A549 (cell line): ENCODE data around the gene SLIT1. TPM values are rescaled to one million over a fixed set of nuclear protein-coding genes. Genes with fewer than 3 reads are reported as not detected.

Source experiments
- ATAC-seq, 2 experiments: fragments of 200-7000 bp in 1 of 2; fragments of >200 bp in 1 of 2; cut with Nextera tagmentation in 1 of 2; cut with Tn5 transposase in 1 of 2; 3 replicates each; pipeline versions ENCODE4 v1.8.0 to v1.9.1; 2018 to 2020; ENCODE audit warnings: mild to moderate bottlenecking in 1 of 2, moderate library complexity in 1 of 2
- CTCF ChIA-PET: fragments of 300-600 bp; sonication (Branson Sonifier 250); formaldehyde crosslinking; extraction: SDS; loops from one replicate; lab custom pipeline; 2021; ENCODE audit warnings: antibody characterized with exemption, inconsistent platforms; lab: Yijun Ruan, JAX
- POLR2A ChIA-PET: fragments of 350-600 bp; formaldehyde crosslinking; extraction: SDS; loops from one replicate; lab custom pipeline; 2021; ENCODE audit warnings: antibody characterized with exemption, inconsistent platforms; lab: Yijun Ruan, JAX
- DNase-seq, 2 experiments: peaks; one replicate each; pipeline versions ENCODE4 v3.0.0 to v3.0.0-alpha.2; 2011 to 2016; ENCODE audit warnings: low read depth in 1 of 2, low spot score in 1 of 2
- FAIRE-seq: peaks from 2 replicates; lab custom pipeline; 2011; peaks lifted over from hg19 to GRCh38; lab: Jason Lieb, UNC
- H3K27ac ChIP-seq, 2 experiments: fragments of >200 bp; sonication (Bioruptor Twin); formaldehyde crosslinking; 3 replicates each; pipeline ENCODE4 v1.5.1; 2016 to 2017
- H3K4me1 ChIP-seq: fragments of >200 bp; sonication (Bioruptor Twin); formaldehyde crosslinking; 3 replicates; pipeline ENCODE4 v1.6.1; 2016
- H3K4me2 ChIP-seq: fragments of >200 bp; sonication (Bioruptor Twin); formaldehyde crosslinking; 3 replicates; pipeline ENCODE4 v1.6.1; 2016
- H3K4me3 ChIP-seq: fragments of >200 bp; sonication (Bioruptor Twin); formaldehyde crosslinking; 3 replicates; pipeline ENCODE4 v1.5.1; 2016
- H3K9me3 ChIP-seq: fragments of >200 bp; sonication (Bioruptor Twin); formaldehyde crosslinking; 3 replicates; pipeline ENCODE4 v1.6.1; 2016
- CBX2 ChIP-seq: fragments of 200-600 bp; sonication (generic); IDR thresholded peaks from 2 replicates; pipeline ENCODE4 v1.6.1; 2016; ENCODE audit warnings: low read depth, mild to moderate bottlenecking, borderline replicate concordance
- CEBPB ChIP-seq, 2 experiments: fragments of >200 bp in 1 of 2; sonication (Bioruptor Twin) in 1 of 2; formaldehyde crosslinking in 1 of 2; IDR thresholded peaks; 2 replicates each; pipeline ENCODE4 v1.6.1; 2012 to 2016
- CHD2 ChIP-seq: fragments of 150-350 bp; IDR thresholded peaks from 2 replicates; pipeline ENCODE4 v1.6.1; 2014; ENCODE audit warnings: low read length; ENCODE audit not compliant: partially characterized antibody
- EHF ChIP-seq: fragments of 250-450 bp; sonication (Bioruptor Pico); IDR thresholded peaks from 2 replicates; pipeline ENCODE4 v1.5.0; 2020; ENCODE audit warnings: mild to moderate bottlenecking
- ESRRA ChIP-seq: fragments of 150-350 bp; IDR thresholded peaks from 2 replicates; pipeline ENCODE4 v1.6.1; 2014; ENCODE audit warnings: mild to moderate bottlenecking, low read length, borderline replicate concordance
- GATA3 ChIP-seq: IDR thresholded peaks from 2 replicates; pipeline ENCODE4 v1.6.1; 2012; ENCODE audit warnings: borderline replicate concordance
- HDAC2 ChIP-seq: fragments of 200-600 bp; sonication (generic); IDR thresholded peaks from 2 replicates; pipeline ENCODE4 v1.6.1; 2016
- HEYL ChIP-seq: fragments of 250-450 bp; sonication (Bioruptor Pico); IDR thresholded peaks from 2 replicates; pipeline ENCODE4 v1.8.0; 2021; ENCODE audit warnings: mild to moderate bottlenecking, moderate library complexity
- JUN ChIP-seq, 2 experiments: fragments of >200 bp; sonication (Bioruptor Twin); formaldehyde crosslinking; IDR thresholded peaks; 2 replicates in 1 of 2; 3 replicates in 1 of 2; pipeline ENCODE4 v1.6.1; 2016 to 2017
- JUNB ChIP-seq: fragments of >200 bp; sonication (Bioruptor Twin); formaldehyde crosslinking; IDR thresholded peaks from 2 replicates; pipeline ENCODE4 v1.6.1; 2016
- KDM5A ChIP-seq: fragments of 200-600 bp; sonication (generic); IDR thresholded peaks from 2 replicates; pipeline ENCODE4 v1.6.1; 2016; ENCODE audit warnings: antibody characterized with exemption, mild to moderate bottlenecking
- NFE2L2 ChIP-seq: fragments of 150-350 bp; conservative IDR thresholded peaks from 2 replicates; pipeline ENCODE4 v1.6.1; 2014; ENCODE audit warnings: low read length
- NR3C1 ChIP-seq: fragments of >200 bp; sonication (Bioruptor Twin); formaldehyde crosslinking; IDR thresholded peaks from 3 replicates; pipeline ENCODE4 v1.6.1; 2017
- RAD21 ChIP-seq, 2 experiments: fragments of >200 bp in 1 of 2; sonication (Bioruptor Twin) in 1 of 2; formaldehyde crosslinking in 1 of 2; IDR thresholded peaks in 1 of 2; conservative IDR thresholded peaks in 1 of 2; 2 replicates in 1 of 2; 3 replicates in 1 of 2; pipeline ENCODE4 v1.6.1; 2012 to 2018; ENCODE audit warnings: inconsistent platforms in 1 of 2
- RARB ChIP-seq: fragments of 250-450 bp; sonication (Bioruptor Pico); IDR thresholded peaks from 2 replicates; pipeline ENCODE4 v1.8.0; 2021; ENCODE audit warnings: mild to moderate bottlenecking, moderate library complexity
- RCOR1 ChIP-seq: fragments of 150-350 bp; IDR thresholded peaks from 2 replicates; pipeline ENCODE4 v1.6.1; 2014; ENCODE audit warnings: antibody characterized with exemption, low read length, low read depth
- RFX5 ChIP-seq: fragments of 450-650 bp; IDR thresholded peaks from 2 replicates; pipeline ENCODE4 v1.7.1; 2014; ENCODE audit warnings: antibody characterized with exemption, mild to moderate bottlenecking, moderate library complexity
- RNF2 ChIP-seq: fragments of 200-600 bp; sonication (generic); IDR thresholded peaks from 2 replicates; pipeline ENCODE4 v1.6.1; 2016; ENCODE audit warnings: low read depth, mild to moderate bottlenecking, antibody characterized with exemption, moderate library complexity, borderline replicate concordance
- TFCP2L1 ChIP-seq: fragments of 250-450 bp; sonication (Bioruptor Pico); IDR thresholded peaks from 2 replicates; pipeline ENCODE4 v1.5.0; 2021; ENCODE audit warnings: mild to moderate bottlenecking
- ZFP36 ChIP-seq: fragments of 450-650 bp; IDR thresholded peaks from 2 replicates; pipeline ENCODE4 v1.6.1; 2014; ENCODE audit warnings: borderline replicate concordance; ENCODE audit not compliant: partially characterized antibody
- WGBS: methylation state at CpG from one replicate; pipeline ENCODE4 v1.1.6; 2017; ENCODE audit errors: missing lambda C conversion rate; 5-methylcytosine and 5-hydroxymethylcytosine counted together
- polyA plus RNA-seq, 4 experiments: library from polyadenylated mRNA; depleted of rRNA in 3 of 4; stranded (reverse); fragments of >200 nt; fragmentation: RNase III in 1 of 4; extraction: RNeasy Plus Mini Kit Qiagen cat#74134 plus additional on column Dnase treatment in 1 of 4; gene quantifications; 2 replicates in 3 of 4; 3 replicates in 1 of 4; pipeline ENCODE4 v1.2.3, GENCODE V29; 2011 to 2017
- TF ChIP-seq, protein P1 (sequence below): fragments of 150-350 bp; IDR thresholded peaks from 2 replicates; pipeline ENCODE4 v1.6.1; 2014; ENCODE audit warnings: low read depth, mild to moderate bottlenecking, low read length
- TF ChIP-seq, protein P2 (sequence below): IDR thresholded peaks from 2 replicates; pipeline ENCODE4 v1.6.1; 2012
- TF ChIP-seq, protein P3 (sequence below): fragments of 200-600 bp; sonication (generic); IDR thresholded peaks from 2 replicates; pipeline ENCODE4 v1.6.1; 2016; ENCODE audit warnings: antibody characterized with exemption, mild to moderate bottlenecking, moderate library complexity
- TF ChIP-seq, protein P4 (sequence below): IDR thresholded peaks from 2 replicates; pipeline ENCODE4 v1.6.1; 2012; ENCODE audit warnings: low read depth, borderline replicate concordance
- TF ChIP-seq, protein P5 (sequence below): fragments of 250-450 bp; sonication (Bioruptor Pico); IDR thresholded peaks from 2 replicates; pipeline ENCODE4 v1.5.0; 2020; ENCODE audit warnings: low read depth, mild to moderate bottlenecking, moderate library complexity
- TF ChIP-seq, protein P6 (sequence below): fragments of 250-450 bp; sonication (Bioruptor Pico); IDR thresholded peaks from 2 replicates; pipeline ENCODE4 v1.5.0; 2021; ENCODE audit warnings: mild to moderate bottlenecking, moderate library complexity, borderline replicate concordance
- TF ChIP-seq, protein P7 (sequence below): IDR thresholded peaks from 2 replicates; pipeline ENCODE4 v1.6.1; 2012

Gene SLIT1
- polyA plus RNA-seq, 2 of the 4 experiments (the other 2 are of a cell fraction): 0.05 to 0.09 TPM

DNA sequence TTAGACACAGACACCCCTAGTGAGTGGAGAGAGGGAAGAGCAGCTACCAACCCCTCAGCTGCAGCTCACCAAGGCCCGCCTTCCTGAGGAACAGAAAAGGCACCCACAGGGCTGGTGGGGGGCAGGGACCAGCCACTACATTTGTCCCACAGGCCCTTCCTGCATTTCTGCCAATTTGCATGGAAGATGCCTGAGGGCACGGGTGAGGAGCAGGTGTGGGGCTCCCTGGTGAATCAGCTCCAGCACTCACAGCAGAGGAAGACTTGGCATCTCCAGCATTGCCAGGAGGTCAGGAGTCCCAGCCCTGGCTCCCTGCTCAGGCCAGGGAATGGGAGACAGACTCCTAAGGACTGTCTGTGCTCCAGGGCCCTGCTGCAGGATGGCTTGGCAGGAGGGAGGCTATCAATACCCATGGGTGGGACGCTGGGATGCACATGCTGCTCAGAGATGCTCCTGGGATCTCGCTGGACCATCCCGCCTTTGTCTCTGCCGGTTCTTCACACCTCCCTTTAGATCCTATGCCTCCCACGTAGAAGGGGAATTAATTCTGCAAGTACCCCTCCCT lies 109.7 kb downstream of the SLIT1 start:
- TF ChIP-seq JUNB (no peak), CBX2 (no peak), EHF (CRISPR knock-in tag) (no peak), JUN (IDR thresholded peaks at IDR 0.05) (no peak), CEBPB (IDR thresholded peaks at IDR 0.05) (no peak), RNF2 (no peak), GATA3 (no peak), RARB (CRISPR knock-in tag) (no peak), TFCP2L1 (CRISPR knock-in tag) (no peak), RFX5 (no peak), ESRRA (no peak), RAD21 (conservative IDR thresholded peaks at IDR 0.05 in 1 of 2, IDR thresholded peaks at IDR 0.05 in 1 of 2) (no peak)
- TF ChIP-seq, protein P1, sequence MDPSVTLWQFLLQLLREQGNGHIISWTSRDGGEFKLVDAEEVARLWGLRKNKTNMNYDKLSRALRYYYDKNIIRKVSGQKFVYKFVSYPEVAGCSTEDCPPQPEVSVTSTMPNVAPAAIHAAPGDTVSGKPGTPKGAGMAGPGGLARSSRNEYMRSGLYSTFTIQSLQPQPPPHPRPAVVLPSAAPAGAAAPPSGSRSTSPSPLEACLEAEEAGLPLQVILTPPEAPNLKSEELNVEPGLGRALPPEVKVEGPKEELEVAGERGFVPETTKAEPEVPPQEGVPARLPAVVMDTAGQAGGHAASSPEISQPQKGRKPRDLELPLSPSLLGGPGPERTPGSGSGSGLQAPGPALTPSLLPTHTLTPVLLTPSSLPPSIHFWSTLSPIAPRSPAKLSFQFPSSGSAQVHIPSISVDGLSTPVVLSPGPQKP: no peak
- TF ChIP-seq, protein P2, sequence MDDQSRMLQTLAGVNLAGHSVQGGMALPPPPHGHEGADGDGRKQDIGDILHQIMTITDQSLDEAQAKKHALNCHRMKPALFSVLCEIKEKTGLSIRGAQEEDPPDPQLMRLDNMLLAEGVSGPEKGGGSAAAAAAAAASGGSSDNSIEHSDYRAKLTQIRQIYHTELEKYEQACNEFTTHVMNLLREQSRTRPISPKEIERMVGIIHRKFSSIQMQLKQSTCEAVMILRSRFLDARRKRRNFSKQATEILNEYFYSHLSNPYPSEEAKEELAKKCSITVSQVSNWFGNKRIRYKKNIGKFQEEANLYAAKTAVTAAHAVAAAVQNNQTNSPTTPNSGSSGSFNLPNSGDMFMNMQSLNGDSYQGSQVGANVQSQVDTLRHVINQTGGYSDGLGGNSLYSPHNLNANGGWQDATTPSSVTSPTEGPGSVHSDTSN: no peak
- TF ChIP-seq, protein P3, sequence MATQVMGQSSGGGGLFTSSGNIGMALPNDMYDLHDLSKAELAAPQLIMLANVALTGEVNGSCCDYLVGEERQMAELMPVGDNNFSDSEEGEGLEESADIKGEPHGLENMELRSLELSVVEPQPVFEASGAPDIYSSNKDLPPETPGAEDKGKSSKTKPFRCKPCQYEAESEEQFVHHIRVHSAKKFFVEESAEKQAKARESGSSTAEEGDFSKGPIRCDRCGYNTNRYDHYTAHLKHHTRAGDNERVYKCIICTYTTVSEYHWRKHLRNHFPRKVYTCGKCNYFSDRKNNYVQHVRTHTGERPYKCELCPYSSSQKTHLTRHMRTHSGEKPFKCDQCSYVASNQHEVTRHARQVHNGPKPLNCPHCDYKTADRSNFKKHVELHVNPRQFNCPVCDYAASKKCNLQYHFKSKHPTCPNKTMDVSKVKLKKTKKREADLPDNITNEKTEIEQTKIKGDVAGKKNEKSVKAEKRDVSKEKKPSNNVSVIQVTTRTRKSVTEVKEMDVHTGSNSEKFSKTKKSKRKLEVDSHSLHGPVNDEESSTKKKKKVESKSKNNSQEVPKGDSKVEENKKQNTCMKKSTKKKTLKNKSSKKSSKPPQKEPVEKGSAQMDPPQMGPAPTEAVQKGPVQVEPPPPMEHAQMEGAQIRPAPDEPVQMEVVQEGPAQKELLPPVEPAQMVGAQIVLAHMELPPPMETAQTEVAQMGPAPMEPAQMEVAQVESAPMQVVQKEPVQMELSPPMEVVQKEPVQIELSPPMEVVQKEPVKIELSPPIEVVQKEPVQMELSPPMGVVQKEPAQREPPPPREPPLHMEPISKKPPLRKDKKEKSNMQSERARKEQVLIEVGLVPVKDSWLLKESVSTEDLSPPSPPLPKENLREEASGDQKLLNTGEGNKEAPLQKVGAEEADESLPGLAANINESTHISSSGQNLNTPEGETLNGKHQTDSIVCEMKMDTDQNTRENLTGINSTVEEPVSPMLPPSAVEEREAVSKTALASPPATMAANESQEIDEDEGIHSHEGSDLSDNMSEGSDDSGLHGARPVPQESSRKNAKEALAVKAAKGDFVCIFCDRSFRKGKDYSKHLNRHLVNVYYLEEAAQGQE: no peak
- TF ChIP-seq, protein P4, sequence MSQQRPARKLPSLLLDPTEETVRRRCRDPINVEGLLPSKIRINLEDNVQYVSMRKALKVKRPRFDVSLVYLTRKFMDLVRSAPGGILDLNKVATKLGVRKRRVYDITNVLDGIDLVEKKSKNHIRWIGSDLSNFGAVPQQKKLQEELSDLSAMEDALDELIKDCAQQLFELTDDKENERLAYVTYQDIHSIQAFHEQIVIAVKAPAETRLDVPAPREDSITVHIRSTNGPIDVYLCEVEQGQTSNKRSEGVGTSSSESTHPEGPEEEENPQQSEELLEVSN: no peak
- TF ChIP-seq, all 56 proteins: peak for 0
- no peak overlapping the region for H3K4me3 ChIP-seq
- FAIRE-seq: no peak
- POLR2A ChIA-PET: no interaction called here
- DNase-seq: no peak
- H3K4me2 ChIP-seq: no peak overlapping the region
- H3K27ac ChIP-seq: no peak overlapping the region
- H3K4me1 ChIP-seq: peaks cover 3% of the 10 kb centered on the region; the same call in 1 of the 3 replicates
- CTCF ChIA-PET: interaction anchor here (1.1 to 25.5 kb wide), 6 partner anchors 9 to 158 kb away, joined by 3 to 779 read pairs (median 44); no protein-coding TSS in a partner anchor
- no peak for ATAC-seq
- H3K9me3 ChIP-seq: no peaks in the 10 kb centered on the region
- 35% methylated on average over 7 of the region's 7 CpGs for WGBS

DNA sequence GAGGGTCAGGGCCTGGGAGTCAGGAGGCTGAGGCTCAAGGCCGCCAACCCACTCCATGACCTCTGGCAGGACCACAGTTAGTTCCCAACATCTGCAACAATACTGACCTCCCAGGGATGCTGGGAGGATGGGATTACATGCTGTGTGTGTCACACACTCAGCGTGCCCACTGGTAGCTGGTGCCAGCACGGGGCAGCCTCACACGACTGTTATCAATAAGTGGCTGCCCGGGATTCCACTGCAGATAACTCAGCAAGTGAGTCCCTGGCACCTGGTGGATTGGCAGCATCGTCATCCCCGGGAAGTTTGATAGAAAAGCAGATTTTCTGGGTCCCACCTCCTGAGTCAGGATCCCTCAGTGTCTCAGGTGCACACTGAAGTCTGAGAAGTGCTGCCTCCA lies 110.3 kb downstream of the SLIT1 start:
- no peak for ATAC-seq
- ChIA-PET POLR2A (no interaction called here), CTCF (interaction anchor here (1.1 to 25.5 kb wide), 8 partner anchors 7 to 159 kb away, joined by 3 to 779 read pairs (median 44); no protein-coding TSS in a partner anchor)
- 30% methylated on average over 7 of the region's 7 CpGs for WGBS
- Histone ChIP-seq H3K9me3 (no peaks in the 10 kb centered on the region), H3K27ac (no peak overlapping the region), H3K4me1 (peaks cover 8% of the 10 kb centered on the region), H3K4me3 (no peak overlapping the region), H3K4me2 (no peak overlapping the region)
- DNase-seq: no peak
- TF ChIP-seq, protein P5, sequence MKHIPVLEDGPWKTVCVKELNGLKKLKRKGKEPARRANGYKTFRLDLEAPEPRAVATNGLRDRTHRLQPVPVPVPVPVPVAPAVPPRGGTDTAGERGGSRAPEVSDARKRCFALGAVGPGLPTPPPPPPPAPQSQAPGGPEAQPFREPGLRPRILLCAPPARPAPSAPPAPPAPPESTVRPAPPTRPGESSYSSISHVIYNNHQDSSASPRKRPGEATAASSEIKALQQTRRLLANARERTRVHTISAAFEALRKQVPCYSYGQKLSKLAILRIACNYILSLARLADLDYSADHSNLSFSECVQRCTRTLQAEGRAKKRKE: no peak
- TF ChIP-seq, protein P6, sequence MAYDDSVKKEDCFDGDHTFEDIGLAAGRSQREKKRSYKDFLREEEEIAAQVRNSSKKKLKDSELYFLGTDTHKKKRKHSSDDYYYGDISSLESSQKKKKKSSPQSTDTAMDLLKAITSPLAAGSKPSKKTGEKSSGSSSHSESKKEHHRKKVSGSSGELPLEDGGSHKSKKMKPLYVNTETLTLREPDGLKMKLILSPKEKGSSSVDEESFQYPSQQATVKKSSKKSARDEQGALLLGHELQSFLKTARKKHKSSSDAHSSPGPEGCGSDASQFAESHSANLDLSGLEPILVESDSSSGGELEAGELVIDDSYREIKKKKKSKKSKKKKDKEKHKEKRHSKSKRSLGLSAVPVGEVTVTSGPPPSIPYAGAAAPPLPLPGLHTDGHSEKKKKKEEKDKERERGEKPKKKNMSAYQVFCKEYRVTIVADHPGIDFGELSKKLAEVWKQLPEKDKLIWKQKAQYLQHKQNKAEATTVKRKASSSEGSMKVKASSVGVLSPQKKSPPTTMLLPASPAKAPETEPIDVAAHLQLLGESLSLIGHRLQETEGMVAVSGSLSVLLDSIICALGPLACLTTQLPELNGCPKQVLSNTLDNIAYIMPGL: no peak
- TF ChIP-seq ZFP36 (no peak), KDM5A (no peak), CHD2 (no peak), NFE2L2 (no peak), HDAC2 (no peak), RNF2 (no peak), HEYL (no peak), RAD21 (conservative IDR thresholded peaks at IDR 0.05 in 1 of 2, IDR thresholded peaks at IDR 0.05 in 1 of 2) (no peak), NR3C1 (no peak), RCOR1 (no peak)
- TF ChIP-seq, protein P4: no peak
- TF ChIP-seq, protein P7, sequence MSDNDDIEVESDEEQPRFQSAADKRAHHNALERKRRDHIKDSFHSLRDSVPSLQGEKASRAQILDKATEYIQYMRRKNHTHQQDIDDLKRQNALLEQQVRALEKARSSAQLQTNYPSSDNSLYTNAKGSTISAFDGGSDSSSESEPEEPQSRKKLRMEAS: no peak
- FAIRE-seq: no peak
